GM12892 (cell line): ENCODE measurements around the gene PDGFA.

Experiments
- DNase-seq: peaks from one replicate; pipeline ENCODE4 v3.0.0; 2011; ENCODE audit not compliant: insufficient read length
- FAIRE-seq: peaks from 2 replicates; lab custom pipeline; 2011; peaks lifted over from hg19 to GRCh38; lab: Jason Lieb, UNC
- POLR2A ChIP-seq: IDR thresholded peaks from 2 replicates; pipeline ENCODE4 v1.6.1; 2011; ENCODE audit warnings: low read depth, low read length, control low read depth
- POLR2AphosphoS5 ChIP-seq: IDR thresholded peaks from 2 replicates; pipeline ENCODE4 v1.6.1; 2011; ENCODE audit warnings: low read depth, low read length, control low read depth
- TAF1 ChIP-seq: IDR thresholded peaks from 2 replicates; pipeline ENCODE4 v1.6.1; 2011; ENCODE audit warnings: low read depth, mild to moderate bottlenecking, control low read depth, low read length, borderline replicate concordance

The PDGFA gene

GRCh38 chr7:489876-490275, 29.8 kb downstream of the PDGFA start:
- no peak for DNase-seq
- FAIRE-seq: no peak
- TF ChIP-seq POLR2A (no peak), TAF1 (no peak), POLR2AphosphoS5 (no peak)

- TF ChIP-seq POLR2A (no peak), TAF1 (no peak), POLR2AphosphoS5 (no peak)
- FAIRE-seq: no peak
- no peak for DNase-seq
These were observed 33.4 kb downstream of the PDGFA start for GRCh38 chr7:486216-486743.

- no peak for FAIRE-seq
- DNase-seq: no peak
- no peak for TF ChIP-seq POLR2A
These were observed 34.2 kb downstream of the PDGFA start for GRCh38 chr7:485188-486081.

GRCh38 chr7:484356-485101, 35.1 kb downstream of the PDGFA start:
- DNase-seq: no peak
- no peak for FAIRE-seq
- TF ChIP-seq POLR2AphosphoS5 (no peak), TAF1 (no peak), POLR2A (no peak)

GRCh38 chr7:483656-484355, 35.8 kb downstream of the PDGFA start:
- FAIRE-seq (no peak), DNase-seq (no peak)
- TF ChIP-seq POLR2AphosphoS5 (no peak), TAF1 (no peak), POLR2A (no peak)

GRCh38 chr7:482521-483083, 37.0 kb downstream of the PDGFA start:
- DNase-seq: no peak
- no peak for FAIRE-seq
- TF ChIP-seq TAF1: no peak

GRCh38 chr7:481219-481930, 38.3 kb downstream of the PDGFA start:
- TF ChIP-seq TAF1 (no peak), POLR2A (no peak), POLR2AphosphoS5 (no peak)
- FAIRE-seq: no peak

GRCh38 chr7:480531-481218, 39.0 kb downstream of the PDGFA start:
- no peak for FAIRE-seq
- TF ChIP-seq POLR2A: no peak
- no peak for TF ChIP-seq TAF1
- no peak for TF ChIP-seq POLR2AphosphoS5
- no peak for DNase-seq

More at GRCh38 chr7:481219-481930, 38.3 kb downstream of the PDGFA start:
- DNase-seq: no peak

GRCh38 chr7:479948-480499, 39.6 kb downstream of the PDGFA start:
- TF ChIP-seq TAF1: no peak
- no peak for TF ChIP-seq POLR2AphosphoS5
- no peak for TF ChIP-seq POLR2A

GRCh38 chr7:479115-479947, 40.3 kb downstream of the PDGFA start:
- FAIRE-seq (no peak), DNase-seq (no peak)
- no peak for TF ChIP-seq POLR2A
- no peak for TF ChIP-seq TAF1
- no peak for TF ChIP-seq POLR2AphosphoS5

More at GRCh38 chr7:479948-480499, 39.6 kb downstream of the PDGFA start:
- DNase-seq (no peak), FAIRE-seq (no peak)
